Fibroblast of lung (primary cell): ENCODE results near the gene PPM1E.

Experiments
- EZH2 ChIP-seq: IDR thresholded peaks from 2 replicates; pipeline ENCODE4 v1.5.1; 2012; ENCODE audit warnings: low read length, control low read depth, mild to moderate bottlenecking; ENCODE audit errors: missing control alignments
- TF ChIP-seq, protein P1 (sequence below), 2 donors: IDR thresholded peaks in 1 of 2; conservative IDR thresholded peaks in 1 of 2; 1 replicate in 1 of 2; 2 replicates in 1 of 2; pipeline ENCODE4 v1.5.1; 2011 to 2012; ENCODE audit warnings: low read length in 2 of 2, control low read depth in 1 of 2, inconsistent platforms in 1 of 2, low read depth in 1 of 2, mild to moderate bottlenecking in 1 of 2

GRCh38 chr17:58970609-58971450, 215.2 kb downstream of the PPM1E start:
- TF ChIP-seq, protein P1, sequence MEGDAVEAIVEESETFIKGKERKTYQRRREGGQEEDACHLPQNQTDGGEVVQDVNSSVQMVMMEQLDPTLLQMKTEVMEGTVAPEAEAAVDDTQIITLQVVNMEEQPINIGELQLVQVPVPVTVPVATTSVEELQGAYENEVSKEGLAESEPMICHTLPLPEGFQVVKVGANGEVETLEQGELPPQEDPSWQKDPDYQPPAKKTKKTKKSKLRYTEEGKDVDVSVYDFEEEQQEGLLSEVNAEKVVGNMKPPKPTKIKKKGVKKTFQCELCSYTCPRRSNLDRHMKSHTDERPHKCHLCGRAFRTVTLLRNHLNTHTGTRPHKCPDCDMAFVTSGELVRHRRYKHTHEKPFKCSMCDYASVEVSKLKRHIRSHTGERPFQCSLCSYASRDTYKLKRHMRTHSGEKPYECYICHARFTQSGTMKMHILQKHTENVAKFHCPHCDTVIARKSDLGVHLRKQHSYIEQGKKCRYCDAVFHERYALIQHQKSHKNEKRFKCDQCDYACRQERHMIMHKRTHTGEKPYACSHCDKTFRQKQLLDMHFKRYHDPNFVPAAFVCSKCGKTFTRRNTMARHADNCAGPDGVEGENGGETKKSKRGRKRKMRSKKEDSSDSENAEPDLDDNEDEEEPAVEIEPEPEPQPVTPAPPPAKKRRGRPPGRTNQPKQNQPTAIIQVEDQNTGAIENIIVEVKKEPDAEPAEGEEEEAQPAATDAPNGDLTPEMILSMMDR (conservative IDR thresholded peaks at IDR 0.05 in 1 of 2, IDR thresholded peaks at IDR 0.05 in 1 of 2; ENCODE audit: low read depth in 1 of 2, low read length in 2 of 2) = no peak
- TF ChIP-seq EZH2 = no peak
